ENCODE results near the gene IST1.
"Not testable (repeated sequence)": the region's sequence is repeated elsewhere in the genome, so short reads cannot be mapped to it uniquely, and the experiment has no call there.

The IST1 gene

GRCh38 chr16:71894921-71895678 lies at the start of gene IST1:
Gene IST1, plus strand, starts transcription at chr16:71895531. Its CDS starts 20,110 bp downstream, at chr16:71915641.
- DNase-seq, result peak; percentile 50 to 98 (median 96)

GRCh38 chr16:71845639-71846430 lies 49.5 kb upstream of the IST1 start, which contains the start of gene ATXN1L:
Gene ATXN1L, plus strand, starts transcription at chr16:71845976. Its CDS starts 3,765 bp downstream, at chr16:71849741.
- peak; percentile 17 to 93 (median 78) for DNase-seq

- DNase-seq, result peak in 5 of 14 donors; percentile 24 to 32 (median 27)
Measured at GRCh38 chr16:71846431-71846830, 48.9 kb upstream of the IST1 start.

GRCh38 chr16:71847096-71847495 lies 48.2 kb upstream of the IST1 start:
- no peak for DNase-seq

GRCh38 chr16:71848622-71849021 lies 46.7 kb upstream of the IST1 start:
- DNase-seq, result no peak

GRCh38 chr16:71851746-71852145 lies 43.6 kb upstream of the IST1 start:
- DNase-seq, result no peak

- DNase-seq, result no peak
Measured at GRCh38 chr16:71852158-71852557, 43.2 kb upstream of the IST1 start.

GRCh38 chr16:71852561-71852960 lies 42.8 kb upstream of the IST1 start:
- no peak for DNase-seq

- DNase-seq, result no peak
Measured at GRCh38 chr16:71853413-71853812, 41.9 kb upstream of the IST1 start.

GRCh38 chr16:71854369-71854948 lies 40.9 kb upstream of the IST1 start:
- DNase-seq, result no peak

- DNase-seq, result no peak
Measured at GRCh38 chr16:71855937-71856662, 39.2 kb upstream of the IST1 start.

- DNase-seq, result no peak
Measured at GRCh38 chr16:71859762-71860521, 35.4 kb upstream of the IST1 start.

- no peak for DNase-seq
Measured at GRCh38 chr16:71863995-71864394, 31.3 kb upstream of the IST1 start.

- DNase-seq, result no peak
Measured at GRCh38 chr16:71865173-71865863, 30.0 kb upstream of the IST1 start.

GRCh38 chr16:71867175-71867574 lies 28.2 kb upstream of the IST1 start:
- not testable (repeated sequence) for DNase-seq

GRCh38 chr16:71867939-71868338 lies 27.4 kb upstream of the IST1 start:
- DNase-seq, result peak in 1 of 14 donors; percentile 54

- DNase-seq, result no peak
Measured at GRCh38 chr16:71869089-71869488, 26.2 kb upstream of the IST1 start.

- DNase-seq, result no peak
Measured at GRCh38 chr16:71870818-71871217, 24.5 kb upstream of the IST1 start.

GRCh38 chr16:71873199-71873598 lies 22.1 kb upstream of the IST1 start:
- no peak for DNase-seq

GRCh38 chr16:71878911-71879310 lies 16.4 kb upstream of the IST1 start:
- DNase-seq, result no peak

- no peak for DNase-seq
Measured at GRCh38 chr16:71880176-71880575, 15.2 kb upstream of the IST1 start.
